GM23248 (cell line): Measurements from ENCODE around the gene CCNG2. TPM values are rescaled to one million over a fixed set of nuclear protein-coding genes. Genes with fewer than 3 reads are reported as not detected.

Experiments
- DNase-seq: peaks from one replicate; pipeline ENCODE4 v3.0.0-alpha.2; 2015
- H2AFZ ChIP-seq: fragments of 200-600 bp; sonication (generic); 2 replicates; pipeline ENCODE4 v1.6.1; 2016; ENCODE audit warnings: antibody characterized with exemption
- H3F3A ChIP-seq: fragments of 200-600 bp; sonication (generic); 2 replicates; pipeline ENCODE4 v1.6.1; 2016; ENCODE audit warnings: mild to moderate bottlenecking, antibody characterized with exemption, mixed run types; ENCODE audit not compliant: insufficient read depth
- H3K27ac ChIP-seq: fragments of 200-600 bp; sonication (generic); 2 replicates; pipeline ENCODE4 v1.5.1; 2016; ENCODE audit warnings: mild to moderate bottlenecking
- H3K27me3 ChIP-seq: fragments of 200-600 bp; sonication (generic); replicated peaks from 2 replicates; pipeline ENCODE4 v1.6.1; 2016; ENCODE audit warnings: mild to moderate bottlenecking; ENCODE audit not compliant: insufficient read depth
- H3K36me3 ChIP-seq: fragments of 200-600 bp; sonication (generic); 2 replicates; pipeline ENCODE4 v1.6.1; 2016; ENCODE audit warnings: low read depth, mild to moderate bottlenecking
- H3K4me1 ChIP-seq: fragments of 200-600 bp; sonication (generic); 2 replicates; pipeline ENCODE4 v1.6.1; 2016; ENCODE audit warnings: mild to moderate bottlenecking; ENCODE audit not compliant: insufficient read depth
- H3K4me2 ChIP-seq: fragments of 200-600 bp; sonication (generic); one replicate; pipeline ENCODE4 v1.6.1; 2016; ENCODE audit warnings: mild to moderate bottlenecking; ENCODE audit not compliant: unreplicated experiment
- H3K4me3 ChIP-seq: fragments of 200-600 bp; sonication (generic); 2 replicates; pipeline ENCODE4 v1.5.1; 2016; ENCODE audit warnings: mild to moderate bottlenecking
- H3K79me2 ChIP-seq: fragments of 200-600 bp; sonication (generic); 2 replicates; pipeline ENCODE4 v1.6.1; 2016; ENCODE audit warnings: mild to moderate bottlenecking; ENCODE audit not compliant: insufficient read depth
- H3K9ac ChIP-seq: fragments of 200-600 bp; sonication (generic); 2 replicates; pipeline ENCODE4 v1.6.1; 2016; ENCODE audit warnings: mild to moderate bottlenecking
- H3K9me2 ChIP-seq: fragments of 200-600 bp; sonication (generic); 2 replicates; pipeline ENCODE4 v1.6.1; 2016; ENCODE audit warnings: mixed run types, mild to moderate bottlenecking, moderate library complexity; ENCODE audit not compliant: insufficient read depth
- H3K9me3 ChIP-seq: fragments of 200-600 bp; sonication (generic); one replicate; pipeline ENCODE4 v1.6.1; 2017; ENCODE audit warnings: low read depth
- H4K20me1 ChIP-seq: fragments of 200-600 bp; sonication (generic); 2 replicates; pipeline ENCODE4 v1.6.0; 2016; ENCODE audit not compliant: insufficient read depth
- EZH2 ChIP-seq: fragments of 200-600 bp; sonication (generic); IDR thresholded peaks from 2 replicates; pipeline ENCODE4 v1.6.1; 2018; ENCODE audit warnings: antibody characterized with exemption, mild to moderate bottlenecking; ENCODE audit not compliant: insufficient read depth, poor library complexity, severe bottlenecking
- EZH2phosphoT487 ChIP-seq: fragments of 200-600 bp; sonication (generic); IDR thresholded peaks from 2 replicates; pipeline ENCODE4 v1.6.1; 2018; ENCODE audit warnings: antibody characterized with exemption, moderate library complexity, mild to moderate bottlenecking, low read depth; ENCODE audit not compliant: insufficient read depth
- WGBS, 2 experiments: methylation state at CpG; one replicate each; pipeline ENCODE4 v1.1.6; 2015 to 2017; ENCODE audit warnings: low lambda C conversion rate in 2 of 2, low coverage in 1 of 2; ENCODE audit errors: missing lambda C conversion rate in 2 of 2; 5-methylcytosine and 5-hydroxymethylcytosine counted together
- in situ Hi-C: fragments of 300-500 bp; cut with MboI; formaldehyde crosslinking; loops from 2 replicates; pipeline ENCODE4 v1.15.0; 2020
- polyA plus RNA-seq: library from polyadenylated mRNA; unstranded; fragments of >200 nt; fragmentation: Nextera tagmentation; extraction: Ambion mirVana; gene quantifications from 2 replicates; pipeline ENCODE4 v1.2.1, GENCODE V29; 2016
- total RNA-seq: library from RNA; depleted of rRNA; stranded (reverse); fragments of >200 nt; shearing (Covaris generic); gene quantifications from 2 replicates; pipeline ENCODE4 v1.2.3, GENCODE V29; 2014

CCNG2 gene
- total and polyA plus RNA-seq, 2 experiments from 2014 or later, result 32.6 to 40.0 TPM

GRCh38 chr4:77187322-77187721 is 30.3 kb downstream of the CCNG2 start:
- no peak overlapping the region for H3K4me3 ChIP-seq
- H2AFZ ChIP-seq, result no peak overlapping the region
- 0 out of 2 replicates have a peak, but pooled peaks cover 10% of the 10 kb centered on the region for H3F3A ChIP-seq
- H3K4me1 ChIP-seq, result peaks cover 11% of the 10 kb centered on the region
- no peaks in the 10 kb centered on the region for H4K20me1 ChIP-seq
- H3K79me2 ChIP-seq, result no peaks in the 10 kb centered on the region
- no peaks in the 10 kb centered on the region for H3K36me3 ChIP-seq
- H3K4me2 ChIP-seq, result no peak overlapping the region
- H3K9me2 ChIP-seq, result no peaks in the 10 kb centered on the region
- no peak overlapping the region for H3K9ac ChIP-seq
- no peaks in the 10 kb centered on the region for H3K27me3 ChIP-seq
- in situ Hi-C loops, result no loop called here
- H3K27ac ChIP-seq, result no peak overlapping the region
- no peak for TF ChIP-seq EZH2phosphoT487
- TF ChIP-seq EZH2, result no peak
- no peak for DNase-seq
- WGBS, 2 experiments, result 29 to 48% methylated on average over 2 of the region's 2 CpGs
- no peaks in the 10 kb centered on the region for H3K9me3 ChIP-seq

GRCh38 chr4:77188498-77189220 is 31.7 kb downstream of the CCNG2 start:
- H3K4me2 ChIP-seq, result no peak overlapping the region
- no peak for TF ChIP-seq EZH2phosphoT487
- TF ChIP-seq EZH2, result no peak

GRCh38 chr4:77189412-77189811 is 32.4 kb downstream of the CCNG2 start:
- TF ChIP-seq EZH2 (no peak), EZH2phosphoT487 (no peak)
- Histone ChIP-seq H3F3A (0 out of 2 replicates have a peak, but pooled peaks cover 2% of the 10 kb centered on the region), H3K36me3 (no peaks in the 10 kb centered on the region), H3K4me3 (no peak overlapping the region), H3K4me2 (no peak overlapping the region), H4K20me1 (no peaks in the 10 kb centered on the region), H3K9me3 (no peaks in the 10 kb centered on the region), H3K79me2 (no peaks in the 10 kb centered on the region), H2AFZ (no peak overlapping the region), H3K4me1 (peaks cover under 1% of the 10 kb centered on the region; the same call in 1 of the 2 replicates), H3K27ac (no peak overlapping the region), H3K9ac (no peak overlapping the region), H3K9me2 (no peaks in the 10 kb centered on the region), H3K27me3 (0 out of 2 replicates have a peak, but pooled peaks cover 2% of the 10 kb centered on the region)
- in situ Hi-C loops, result no loop called here
- no peak for DNase-seq
- 60 to 83% methylated on average over 1 of the region's 1 CpG for WGBS, 2 experiments

More at GRCh38 chr4:77188498-77189220, 31.7 kb downstream of the CCNG2 start:
- no peaks in the 10 kb centered on the region for H3K9me2 ChIP-seq
- H3K4me3 ChIP-seq, result no peak overlapping the region
- 85 to 89% methylated on average over 9 of the region's 9 CpGs for WGBS, 2 experiments
- in situ Hi-C loops, result no loop called here
- peaks cover 8% of the 10 kb centered on the region for H3K4me1 ChIP-seq
- H3K36me3 ChIP-seq, result no peaks in the 10 kb centered on the region
- H3K9me3 ChIP-seq, result no peaks in the 10 kb centered on the region
- no peaks in the 10 kb centered on the region for H3K27me3 ChIP-seq
- no peaks in the 10 kb centered on the region for H3K79me2 ChIP-seq
- no peak overlapping the region for H2AFZ ChIP-seq
- H3F3A ChIP-seq, result 0 out of 2 replicates have a peak, but pooled peaks cover 10% of the 10 kb centered on the region
- DNase-seq, result no peak
- H3K27ac ChIP-seq, result no peak overlapping the region
- no peak overlapping the region for H3K9ac ChIP-seq
- H4K20me1 ChIP-seq, result no peaks in the 10 kb centered on the region

GRCh38 chr4:77190053-77190452 is 33.0 kb downstream of the CCNG2 start:
- no peaks in the 10 kb centered on the region for H3K9me2 ChIP-seq
- H3K36me3 ChIP-seq, result no peaks in the 10 kb centered on the region
- H3K9ac ChIP-seq, result no peak overlapping the region
- no peak overlapping the region for H3K4me3 ChIP-seq
- H3K9me3 ChIP-seq, result no peaks in the 10 kb centered on the region
- no peak overlapping the region for H3K4me2 ChIP-seq
- no peak for DNase-seq
- in situ Hi-C loops, result no loop called here
- H2AFZ ChIP-seq, result no peak overlapping the region
- no peaks in the 10 kb centered on the region for H3K4me1 ChIP-seq
- TF ChIP-seq EZH2phosphoT487, result no peak
- TF ChIP-seq EZH2, result no peak
- no peak overlapping the region for H3K27ac ChIP-seq
- H3K79me2 ChIP-seq, result no peaks in the 10 kb centered on the region
- no peaks in the 10 kb centered on the region for H4K20me1 ChIP-seq
- H3K27me3 ChIP-seq, result 0 out of 2 replicates have a peak, but pooled peaks cover 6% of the 10 kb centered on the region
- no peaks in the 10 kb centered on the region for H3F3A ChIP-seq
- 88 to 100% methylated on average over 1 of the region's 1 CpG for WGBS, 2 experiments
